Measurements from ENCODE around the gene ZFYVE1. TPM values are rescaled to one million over a fixed set of nuclear protein-coding genes. Genes with fewer than 3 reads are reported as not detected.
"Not testable (repeated sequence)": the region's sequence is repeated elsewhere in the genome, so short reads cannot be mapped to it uniquely, and the experiment has no call there.

The ZFYVE1 gene
- total RNA-seq, 2 experiments from 2014 or later, result 7.2 to 10.4 TPM

- intact Hi-C loops (cut with micrococcal nuclease), result loop anchor here (1.0 kb wide), 1 partner anchor 31 kb away; the partner anchor contains the start of gene ZFYVE1
- H3K9me3 Mint-ChIP-seq, result no peaks in the 10 kb centered on the region
Measured at GRCh38 chr14:73057944-73058223, 31.0 kb upstream of the ZFYVE1 start.

DNA sequence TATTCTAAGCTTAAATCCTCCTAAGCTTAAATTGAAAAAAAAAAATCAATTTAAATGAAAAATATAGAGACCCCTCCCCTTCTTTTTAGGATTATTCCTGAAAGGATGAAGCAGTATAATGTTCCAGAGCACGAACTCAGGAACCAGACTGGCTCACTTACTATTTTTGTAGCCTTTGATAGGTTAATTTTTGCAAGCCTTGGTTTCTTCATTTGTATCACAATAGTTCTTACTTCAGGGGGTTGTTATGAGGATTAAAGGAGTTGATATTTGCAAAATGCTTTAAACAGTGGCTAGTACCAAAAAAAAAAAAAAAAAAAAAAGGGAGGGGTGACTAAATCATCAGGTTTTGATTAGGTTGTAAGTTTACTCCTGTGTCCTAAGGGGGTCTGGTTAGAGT lies 28.3 kb upstream of the ZFYVE1 start:
- CTCF ChIA-PET, result no interaction called here
- no peak for TF ChIP-seq CTCF (IDR thresholded peaks at IDR 0.05)
- DNase-seq (no peak), ATAC-seq (no peak)
- Mint-ChIP-seq H3K4me1 (ENCODE audit: low read depth) (peaks cover 8% of the 10 kb centered on the region), H3K36me3 (ENCODE audit: low read depth) (peaks cover 7% of the 10 kb centered on the region), H3K4me3 (no peak overlapping the region), H3K27ac (no peak overlapping the region), H3K9me3 (no peaks in the 10 kb centered on the region), H3K27me3 (no peaks in the 10 kb centered on the region)
- intact Hi-C loops (cut with micrococcal nuclease), result no loop called here
- POLR2A ChIA-PET, result no interaction called here

More at GRCh38 chr14:73057944-73058223, 31.0 kb upstream of the ZFYVE1 start:
- H3K4me3 Mint-ChIP-seq, result no peak overlapping the region
- peaks cover 31% of the 10 kb centered on the region for H3K36me3 Mint-ChIP-seq (ENCODE audit: low read depth)
- no peak for TF ChIP-seq CTCF (IDR thresholded peaks at IDR 0.05)
- H3K4me1 Mint-ChIP-seq (ENCODE audit: low read depth), result peaks cover 28% of the 10 kb centered on the region
- H3K27me3 Mint-ChIP-seq, result no peaks in the 10 kb centered on the region
- no peak overlapping the region for H3K27ac Mint-ChIP-seq
- ATAC-seq (no peak), DNase-seq (no peak)
- ChIA-PET POLR2A (interaction anchor here (0.6 to 2.7 kb wide), 21 partner anchors 9 to 1021 kb away, joined by 3 to 29 read pairs (median 4); partner anchors contain the start of genes PSEN1 and ZFYVE1), CTCF (interaction anchor here (0.8 to 2.0 kb wide), 6 partner anchors 12 to 109 kb away, joined by 3 to 7 read pairs (median 4); partner anchors contain the start of gene PSEN1)

- no peak for DNase-seq
- intact Hi-C loops (cut with micrococcal nuclease), result no loop called here
- H3K27me3 Mint-ChIP-seq, result no peaks in the 10 kb centered on the region
- H3K27ac Mint-ChIP-seq, result no peak overlapping the region
- no peak overlapping the region for H3K4me3 Mint-ChIP-seq
- no peak for TF ChIP-seq CTCF (IDR thresholded peaks at IDR 0.05)
- H3K4me1 Mint-ChIP-seq (ENCODE audit: low read depth), result no peaks in the 10 kb centered on the region
- ATAC-seq, result no peak
- no peaks in the 10 kb centered on the region for H3K36me3 Mint-ChIP-seq (ENCODE audit: low read depth)
- ChIA-PET CTCF (interaction anchor here (0.8 to 1.7 kb wide), 2 partner anchors 10 to 100 kb away, joined by 3 to 4 read pairs; no protein-coding TSS in a partner anchor), POLR2A (interaction anchor here (0.6 to 1.0 kb wide), 3 partner anchors 9 to 1928 kb away, joined by 3 read pairs; partner anchors contain the start of gene RBM25)
- no peaks in the 10 kb centered on the region for H3K9me3 Mint-ChIP-seq
Measured at GRCh38 chr14:73049428-73049827, 22.5 kb upstream of the ZFYVE1 start.

DNA sequence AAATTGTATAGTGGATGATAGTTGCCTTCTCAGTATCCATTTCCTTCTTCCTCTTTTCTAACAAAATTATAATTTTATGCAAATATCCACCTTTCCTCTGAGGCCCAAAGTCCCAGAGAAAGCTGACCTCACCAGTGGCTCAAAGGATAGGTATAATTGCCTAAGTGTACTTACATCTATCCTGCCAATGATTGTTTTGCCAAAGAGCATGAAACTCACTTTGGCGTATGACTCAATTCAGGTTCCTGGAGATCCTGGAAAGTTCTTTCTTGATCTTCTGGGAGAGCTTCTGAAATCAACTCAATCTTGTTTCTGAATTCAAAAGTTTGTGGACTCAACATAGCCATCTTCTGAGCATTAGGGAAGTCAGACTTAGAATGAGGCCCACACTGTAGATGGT lies 20.9 kb upstream of the ZFYVE1 start:
- ChIA-PET CTCF (interaction anchor here (1.0 kb wide), 1 partner anchor 27 kb away, joined by 3 read pairs; no protein-coding TSS in a partner anchor), POLR2A (interaction anchor here (0.6 to 1.0 kb wide), 2 partner anchors 11 to 888 kb away, joined by 3 read pairs; partner anchors contain the start of gene RBM25)
- no peaks in the 10 kb centered on the region for H3K4me1 Mint-ChIP-seq (ENCODE audit: low read depth)
- intact Hi-C loops (cut with micrococcal nuclease), result no loop called here
- no peaks in the 10 kb centered on the region for H3K36me3 Mint-ChIP-seq (ENCODE audit: low read depth)
- no peaks in the 10 kb centered on the region for H3K27me3 Mint-ChIP-seq
- no peaks in the 10 kb centered on the region for H3K9me3 Mint-ChIP-seq
- DNase-seq (no peak), ATAC-seq (no peak)
- H3K27ac Mint-ChIP-seq, result no peak overlapping the region
- no peak overlapping the region for H3K4me3 Mint-ChIP-seq
- no peak for TF ChIP-seq CTCF (IDR thresholded peaks at IDR 0.05)

DNA sequence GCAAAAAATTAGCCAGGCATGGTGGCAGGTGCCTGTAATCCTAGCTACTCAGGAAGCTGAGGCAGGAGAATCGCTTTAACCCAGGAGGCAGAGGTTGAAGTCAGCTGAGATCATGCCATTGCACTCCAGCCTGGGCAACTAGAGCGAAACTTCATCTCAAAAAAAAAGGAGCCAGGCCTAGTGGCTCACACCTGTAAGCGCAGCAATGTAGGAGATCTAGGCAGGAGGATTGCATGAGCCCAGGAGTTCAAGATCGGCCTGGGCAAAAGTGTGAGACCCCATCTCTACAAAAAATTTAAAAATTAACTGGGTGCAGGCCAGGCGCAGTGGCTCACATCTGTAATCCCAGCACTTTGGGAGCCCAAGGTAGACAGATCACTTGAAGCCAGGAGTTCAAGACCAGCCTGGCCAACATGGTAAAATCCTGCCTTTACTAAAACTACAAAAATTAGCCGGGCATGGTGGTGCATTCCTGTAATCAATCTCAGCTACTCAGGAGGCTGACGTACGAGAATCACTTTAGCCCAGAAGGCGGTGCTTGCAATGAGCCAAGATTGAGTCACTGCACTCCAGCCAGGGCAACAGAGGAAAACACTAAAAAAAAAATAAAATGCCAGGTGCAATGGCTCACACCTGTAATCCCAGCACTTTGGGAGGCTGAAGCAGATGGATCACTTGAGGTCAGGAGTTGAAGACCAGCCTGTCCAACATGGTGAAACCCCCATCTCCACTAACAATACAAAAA lies 10.0 kb upstream of the ZFYVE1 start:
- CTCF ChIA-PET, result interaction anchor here (1.4 kb wide), 1 partner anchor 9 kb away, joined by 3 read pairs; no protein-coding TSS in a partner anchor
- H3K4me1 Mint-ChIP-seq (ENCODE audit: low read depth); H3K27ac Mint-ChIP-seq; H3K36me3 Mint-ChIP-seq (ENCODE audit: low read depth); ATAC-seq; intact Hi-C loops (cut with micrococcal nuclease); H3K9me3 Mint-ChIP-seq; H3K27me3 Mint-ChIP-seq; DNase-seq; H3K4me3 Mint-ChIP-seq: not testable (repeated sequence)
- POLR2A ChIA-PET, result interaction anchor here (0.6 kb wide), 1 partner anchor 48 kb away, joined by 3 read pairs; no protein-coding TSS in a partner anchor
